NB4 (cell line): ENCODE measurements around the gene CALR.
"Not testable (repeated sequence)": the region's sequence is repeated elsewhere in the genome, so short reads cannot be mapped to it uniquely, and the experiment has no call there.

ENCODE experiments used
- DNase-seq: peaks from one replicate; pipeline ENCODE4 v3.0.0; 2010; ENCODE audit warnings: low read depth
- H3K4me3 ChIP-seq: one replicate; pipeline ENCODE4 v1.5.1; 2011; ENCODE audit warnings: mild to moderate bottlenecking, low read depth, low read length, moderate library complexity
- MYC ChIP-seq: IDR thresholded peaks from 2 replicates; pipeline ENCODE4 v1.6.1; 2011; ENCODE audit warnings: low read depth, low read length
- POLR2A ChIP-seq: IDR thresholded peaks from 2 replicates; pipeline ENCODE4 v1.6.1; 2011; ENCODE audit warnings: mild to moderate bottlenecking; ENCODE audit not compliant: insufficient read length; ENCODE audit errors: extremely low read depth
- TF ChIP-seq, protein P1 (sequence below): IDR thresholded peaks from 2 replicates; pipeline ENCODE4 v1.6.1; 2011; ENCODE audit warnings: low read depth, low read length
- TF ChIP-seq, protein P2 (sequence below): IDR thresholded peaks from one replicate; pipeline ENCODE4 v1.5.1; 2012; ENCODE audit warnings: low read depth, low read length

Gene CALR

DNA sequence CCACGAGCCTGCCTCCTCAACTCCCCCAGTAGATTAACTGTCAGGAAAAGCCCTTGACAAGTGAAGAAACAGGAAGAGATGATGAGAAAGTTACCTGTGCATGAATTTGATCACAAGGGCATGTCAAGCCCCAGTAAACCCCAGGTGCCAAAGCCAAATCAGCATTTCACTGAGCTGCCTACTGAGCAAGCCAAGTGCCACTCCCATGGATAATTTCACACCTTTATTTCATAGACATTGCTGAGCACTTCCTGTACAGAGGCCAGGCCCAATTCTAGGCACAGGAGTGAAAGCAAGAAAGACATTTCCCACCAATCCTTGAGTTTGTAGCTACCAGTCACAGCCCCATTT lies 16.2 kb downstream of the CALR start:
- H3K4me3 ChIP-seq: no peak overlapping the region
- DNase-seq: no peak
- TF ChIP-seq MYC: no peak
- TF ChIP-seq, protein P1, sequence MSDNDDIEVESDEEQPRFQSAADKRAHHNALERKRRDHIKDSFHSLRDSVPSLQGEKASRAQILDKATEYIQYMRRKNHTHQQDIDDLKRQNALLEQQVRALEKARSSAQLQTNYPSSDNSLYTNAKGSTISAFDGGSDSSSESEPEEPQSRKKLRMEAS: no peak
- no peak for TF ChIP-seq POLR2A
- TF ChIP-seq, protein P2, sequence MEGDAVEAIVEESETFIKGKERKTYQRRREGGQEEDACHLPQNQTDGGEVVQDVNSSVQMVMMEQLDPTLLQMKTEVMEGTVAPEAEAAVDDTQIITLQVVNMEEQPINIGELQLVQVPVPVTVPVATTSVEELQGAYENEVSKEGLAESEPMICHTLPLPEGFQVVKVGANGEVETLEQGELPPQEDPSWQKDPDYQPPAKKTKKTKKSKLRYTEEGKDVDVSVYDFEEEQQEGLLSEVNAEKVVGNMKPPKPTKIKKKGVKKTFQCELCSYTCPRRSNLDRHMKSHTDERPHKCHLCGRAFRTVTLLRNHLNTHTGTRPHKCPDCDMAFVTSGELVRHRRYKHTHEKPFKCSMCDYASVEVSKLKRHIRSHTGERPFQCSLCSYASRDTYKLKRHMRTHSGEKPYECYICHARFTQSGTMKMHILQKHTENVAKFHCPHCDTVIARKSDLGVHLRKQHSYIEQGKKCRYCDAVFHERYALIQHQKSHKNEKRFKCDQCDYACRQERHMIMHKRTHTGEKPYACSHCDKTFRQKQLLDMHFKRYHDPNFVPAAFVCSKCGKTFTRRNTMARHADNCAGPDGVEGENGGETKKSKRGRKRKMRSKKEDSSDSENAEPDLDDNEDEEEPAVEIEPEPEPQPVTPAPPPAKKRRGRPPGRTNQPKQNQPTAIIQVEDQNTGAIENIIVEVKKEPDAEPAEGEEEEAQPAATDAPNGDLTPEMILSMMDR: no peak

DNA sequence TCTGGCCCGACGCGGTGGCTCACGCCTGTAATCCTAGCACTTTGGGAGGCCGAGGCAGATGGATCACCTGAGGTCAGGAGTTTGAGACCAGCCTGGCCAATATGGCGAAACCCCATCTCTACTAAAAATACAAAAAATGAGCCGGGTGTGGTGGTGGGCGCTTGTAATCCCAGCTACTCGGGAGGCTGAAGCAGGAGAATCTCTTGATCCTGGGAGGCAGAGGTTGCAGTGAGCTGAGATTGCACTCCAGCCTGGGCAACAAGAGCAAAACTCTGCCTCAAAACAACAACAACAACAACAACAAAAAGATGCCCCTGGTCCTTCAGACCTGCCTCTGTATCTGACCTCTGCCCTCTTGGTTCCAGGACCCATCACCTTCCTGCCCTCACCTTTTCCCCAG lies 17.2 kb downstream of the CALR start:
- not testable (repeated sequence) for DNase-seq
- peak overlapping the region; percentile 83 for H3K4me3 ChIP-seq

DNA sequence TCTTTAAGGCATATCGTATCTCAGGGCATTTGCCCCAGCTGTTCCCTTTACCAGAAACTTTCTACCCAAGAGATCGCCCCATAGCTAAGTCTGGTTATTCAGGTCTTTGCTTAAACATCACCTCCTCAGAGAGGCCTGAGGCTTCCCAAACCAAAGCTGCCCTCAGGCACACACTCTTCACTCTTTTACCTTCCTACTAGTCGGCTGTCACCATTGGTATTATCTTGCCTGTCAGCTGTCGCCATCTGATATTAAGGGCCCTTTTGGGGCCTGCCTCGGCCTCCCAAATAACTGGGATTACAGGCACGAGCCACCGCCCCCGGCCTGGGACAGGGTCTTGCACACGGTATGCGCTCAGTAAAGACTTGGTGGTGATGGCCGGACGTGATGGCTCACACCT lies 17.6 kb downstream of the CALR start:
- peak overlapping the region; percentile 83 for H3K4me3 ChIP-seq
- TF ChIP-seq POLR2A (no peak), MYC (no peak)
- TF ChIP-seq, protein P2: no peak
- no peak for DNase-seq

DNA sequence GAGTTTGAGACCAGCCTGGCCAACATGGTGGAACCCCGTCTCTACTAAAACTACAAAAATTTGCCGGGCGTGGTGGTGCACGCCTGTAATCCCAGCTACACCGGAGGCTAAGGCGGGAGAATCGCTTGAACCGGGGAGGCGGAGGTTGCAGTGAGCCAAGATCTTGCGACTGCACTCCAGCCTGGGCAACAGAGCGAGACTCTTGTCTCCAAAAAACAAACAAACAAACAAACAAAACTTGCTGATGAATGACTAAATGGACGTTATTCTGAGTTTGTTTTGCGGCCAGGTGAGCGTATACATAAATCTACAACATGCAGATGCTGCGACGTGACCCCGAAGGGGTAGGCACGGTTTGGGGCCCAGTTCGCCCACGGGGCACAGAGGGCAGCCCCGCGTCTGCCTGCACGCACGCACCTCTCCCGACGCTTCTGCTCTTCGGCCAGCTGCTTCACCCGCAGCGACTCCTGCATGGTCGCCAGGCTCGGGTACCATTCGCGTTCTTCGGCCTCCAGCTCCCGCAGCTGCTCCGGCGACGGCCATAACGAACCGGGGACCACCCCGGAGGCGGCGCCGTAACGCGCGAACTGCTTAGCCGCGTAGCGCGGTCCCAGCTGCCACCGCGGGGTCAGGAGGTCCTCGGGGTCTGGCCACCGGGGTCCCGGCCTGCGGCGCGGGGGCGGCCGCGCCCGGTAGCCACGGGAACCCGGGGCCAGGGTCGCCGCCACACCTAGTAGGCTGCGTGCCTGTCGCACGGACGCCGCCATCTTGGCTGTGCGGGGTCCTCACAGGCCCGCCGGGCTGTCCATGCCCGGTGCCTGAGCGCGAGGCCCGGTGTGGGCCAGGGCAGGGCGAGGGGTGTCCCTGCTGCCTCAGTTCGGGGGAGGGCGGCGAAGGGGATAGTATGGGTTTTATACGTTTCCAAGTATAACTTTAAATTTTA lies 18.3 kb downstream of the CALR start, which contains the start of gene GADD45GIP1:
Gene GADD45GIP1 (minus strand): TSS at position 778 of the 943 bp plus-strand sequence. CDS start 11 bp downstream, at position 767.
- DNase-seq: peak; percentile 89
- H3K4me3 ChIP-seq: peak within 1 kb of the TSS; percentile 83
- TF ChIP-seq POLR2A (peak; percentile 91), MYC (peak; percentile 69)
- TF ChIP-seq, protein P2: no peak
- TF ChIP-seq, protein P1: peak; percentile 57

DNA sequence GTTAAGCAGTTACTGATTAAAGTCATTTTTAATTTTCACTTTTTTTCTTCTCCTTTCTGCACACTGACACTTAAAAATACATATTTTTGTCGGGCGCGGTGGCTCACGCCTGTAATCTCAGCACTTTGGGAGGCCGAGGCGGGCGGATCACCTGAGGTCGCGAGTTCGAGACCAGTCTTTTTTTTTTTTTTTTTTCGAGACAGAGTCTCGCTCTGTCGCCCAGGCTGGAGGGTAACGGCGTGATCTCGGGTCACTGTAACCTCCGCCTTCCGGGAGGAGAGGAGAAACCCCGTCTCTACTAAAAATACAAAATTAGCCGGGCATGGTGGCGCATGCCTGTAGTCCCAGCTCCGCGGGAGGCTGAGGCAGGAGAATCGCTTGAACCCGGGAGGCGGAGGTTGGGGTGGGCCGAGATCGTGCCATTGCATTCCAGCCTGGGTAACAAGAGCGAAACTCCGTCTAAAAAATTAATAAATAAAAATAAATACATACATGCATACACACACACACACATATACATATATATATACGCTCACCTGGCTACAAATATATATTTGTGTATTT lies 19.1 kb downstream of the CALR start:
- H3K4me3 ChIP-seq: peak overlapping the region; percentile 83
- not testable (repeated sequence) for DNase-seq

DNA sequence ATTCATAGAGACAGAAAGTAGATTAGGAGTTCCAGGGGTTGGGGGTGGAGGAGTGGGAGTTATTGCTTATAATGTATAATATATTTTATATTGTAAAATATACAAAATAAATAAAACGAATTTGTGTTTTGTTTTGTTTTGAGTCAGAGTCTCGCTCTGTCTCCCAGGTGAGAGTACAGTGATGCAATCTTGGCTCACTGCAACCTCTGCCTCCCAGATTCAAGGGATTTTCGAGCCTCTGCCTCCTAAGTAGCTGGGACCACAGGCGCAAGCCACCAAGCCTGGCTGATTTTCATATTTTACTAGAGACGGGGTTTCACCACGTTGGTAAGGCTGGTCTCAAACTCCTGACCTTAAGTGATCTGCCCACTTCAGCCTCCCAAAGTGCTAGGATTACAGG lies 21.1 kb downstream of the CALR start:
- no peak for DNase-seq
- TF ChIP-seq, protein P1: no peak
- TF ChIP-seq, protein P2: no peak
- TF ChIP-seq POLR2A: no peak
- no peak for TF ChIP-seq MYC
- no peak overlapping the region for H3K4me3 ChIP-seq
